C4-2B (cell line): Measurements from ENCODE around the gene CDC42SE2.

ENCODE experiments used
- CTCF ChIP-seq: fragments of 450-650 bp; conservative IDR thresholded peaks from 2 replicates; pipeline ENCODE4 v1.5.1; 2017; ENCODE audit warnings: mild to moderate bottlenecking
- ZFX ChIP-seq: fragments of 450-650 bp; IDR thresholded peaks from 2 replicates; pipeline ENCODE4 v1.6.1; 2017

- TF ChIP-seq CTCF (no peak), ZFX (no peak)
Observed at GRCh38 chr5:131289738-131290137, 25.9 kb downstream of the CDC42SE2 start.
